ENCODE measurements around the gene PTCH2.

- no peak for TF ChIP-seq CTCF (IDR thresholded peaks at IDR 0.05 in 8 of 11, conservative IDR thresholded peaks at IDR 0.05 in 3 of 11)
- no peak for TF ChIP-seq POLR2AphosphoS5 (IDR thresholded peaks at IDR 0.05)
These were observed 31.8 kb downstream of the PTCH2 start for GRCh38 chr1:44811234-44811633.
